ENCODE results near the gene MMP24.
"Not testable (repeated sequence)": the region's sequence is repeated elsewhere in the genome, so short reads cannot be mapped to it uniquely, and the experiment has no call there.

MMP24 gene

DNA sequence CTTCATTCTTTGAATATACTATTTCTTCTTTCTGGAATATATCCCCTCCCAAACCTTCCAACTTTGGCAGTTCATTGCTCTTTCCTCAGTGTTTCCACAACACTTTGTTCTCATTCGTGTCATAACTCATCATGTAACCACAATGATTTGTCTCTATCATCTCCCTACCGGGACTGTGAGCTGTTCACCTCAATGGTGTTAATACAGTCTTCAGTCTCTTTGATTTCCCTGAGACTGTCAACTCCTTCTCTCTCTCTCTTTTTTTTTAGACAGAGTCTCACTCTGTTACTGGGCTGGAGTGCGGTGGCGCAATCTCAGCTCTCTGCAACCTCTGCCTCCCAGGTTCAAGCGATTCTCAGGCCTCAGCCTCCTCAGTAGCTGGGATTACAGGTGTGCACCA, 2.5 kb upstream of the MMP24 start:
- DNase-seq = no peak

DNA sequence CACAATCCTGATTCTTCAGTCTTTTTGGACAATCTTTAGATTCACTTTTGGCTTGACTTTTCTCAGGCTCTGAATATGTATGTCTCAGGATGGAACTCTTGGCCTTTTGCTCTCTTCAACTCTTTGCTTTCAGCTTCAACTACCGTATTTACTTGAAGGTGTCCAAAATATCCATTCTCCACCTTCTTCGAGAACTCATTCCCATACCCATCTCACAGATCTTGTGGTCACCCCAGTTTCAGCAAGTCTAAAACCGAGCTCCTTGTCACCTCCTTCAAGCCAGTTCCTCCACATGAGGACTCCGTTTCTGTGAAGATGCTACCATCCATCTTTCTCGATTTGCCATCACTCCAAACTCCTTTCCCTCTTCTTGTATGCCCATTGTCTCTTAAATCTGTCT, 2.0 kb upstream of the MMP24 start:
- DNase-seq = no peak

DNA sequence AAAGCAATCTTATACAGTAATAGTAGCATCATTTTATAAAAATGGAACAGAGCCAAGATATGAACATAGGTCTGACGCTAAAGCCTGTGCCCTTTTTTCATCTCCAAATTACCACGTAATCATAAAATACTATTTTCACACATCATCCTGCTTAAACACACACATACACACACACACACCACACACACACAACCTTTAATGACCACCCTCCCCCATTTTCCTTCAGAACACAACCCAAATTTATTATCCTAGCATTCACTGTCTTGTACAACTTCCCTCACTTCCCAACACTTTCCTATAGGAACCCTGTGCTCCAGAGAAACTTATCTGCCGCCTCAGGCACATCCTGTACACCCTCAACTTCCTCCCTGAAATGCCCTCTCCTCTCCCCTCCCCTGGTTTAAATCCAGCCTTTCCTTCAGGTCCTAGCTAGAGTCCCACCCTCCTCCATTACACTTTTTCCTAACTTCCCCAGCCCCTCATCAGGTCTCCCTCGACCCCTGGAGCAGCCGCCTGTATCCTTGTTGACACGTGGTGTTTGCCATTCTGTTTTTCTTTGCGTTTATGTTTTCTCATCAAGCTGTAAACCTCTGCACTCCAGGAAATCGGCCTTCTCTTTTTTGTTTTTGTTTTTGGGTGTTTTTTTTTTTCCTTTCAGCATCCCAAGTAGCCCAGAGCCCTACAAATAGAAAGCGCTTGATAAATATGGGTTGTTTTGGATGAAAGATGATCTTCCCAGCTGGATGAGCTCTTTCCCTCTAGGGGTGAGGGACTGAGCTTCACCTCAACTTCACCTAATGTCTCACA, 968 bp upstream of the MMP24 start:
- no peak for DNase-seq

DNA sequence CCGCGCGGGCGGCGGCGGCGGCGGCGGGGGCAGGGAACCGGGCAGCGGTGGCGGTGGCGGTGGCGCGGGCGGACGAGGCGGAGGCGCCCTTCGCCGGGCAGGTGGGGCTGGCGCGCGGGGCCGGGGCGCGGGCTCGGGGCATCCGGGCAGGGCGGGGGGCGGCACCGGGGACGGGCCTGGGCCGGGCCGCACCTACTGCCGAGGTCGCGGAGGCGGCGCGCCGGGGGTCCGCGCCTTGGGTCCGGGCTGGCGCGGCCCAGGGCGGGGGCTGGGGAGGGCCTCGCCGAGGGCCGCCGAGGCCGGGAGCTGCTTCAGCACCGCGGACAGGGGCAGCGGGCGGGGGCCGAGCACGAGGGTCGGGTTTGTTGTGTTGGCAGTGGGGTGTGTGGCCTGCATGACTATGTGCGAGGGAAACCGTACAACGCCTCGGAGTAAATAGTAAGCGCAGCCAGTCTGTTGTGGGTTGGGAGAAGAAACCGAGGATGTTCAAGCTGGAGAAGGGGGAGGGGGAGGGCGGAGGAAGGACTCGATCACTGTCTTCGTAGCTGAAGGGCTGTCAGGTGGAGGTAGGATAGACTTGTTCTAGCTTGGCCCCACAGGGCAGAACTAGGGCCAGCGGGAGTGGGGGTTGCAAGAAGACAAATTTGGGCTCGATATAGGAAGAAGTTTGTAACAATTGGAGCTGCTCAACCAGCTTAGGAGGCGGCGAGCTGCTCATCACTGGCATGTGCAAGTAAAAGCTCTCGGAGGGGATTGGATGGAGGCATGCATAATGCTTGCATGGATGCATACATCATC, 593 bp downstream of the MMP24 start:
- peak; percentile 42 for DNase-seq

DNA sequence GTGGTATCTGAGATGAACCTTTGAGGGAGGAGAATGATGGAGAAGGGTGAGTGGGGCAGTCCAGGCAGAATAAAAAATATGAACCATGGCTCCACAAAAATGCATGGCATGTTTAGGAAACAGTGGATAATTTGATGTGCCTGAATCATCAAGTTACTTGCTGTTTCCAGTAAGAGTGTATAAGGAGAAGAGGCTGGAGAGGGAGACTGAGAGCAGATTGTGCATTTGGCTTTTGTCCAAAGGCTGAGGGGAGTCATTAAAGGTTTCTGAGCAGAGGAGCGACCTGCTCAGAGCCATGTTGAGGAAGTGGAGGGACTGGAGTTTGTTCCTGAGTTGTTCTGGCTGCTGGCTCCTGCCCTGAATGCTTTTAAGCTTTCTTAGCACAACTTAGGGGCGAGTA, 6.1 kb downstream of the MMP24 start:
- no peak for DNase-seq

DNA sequence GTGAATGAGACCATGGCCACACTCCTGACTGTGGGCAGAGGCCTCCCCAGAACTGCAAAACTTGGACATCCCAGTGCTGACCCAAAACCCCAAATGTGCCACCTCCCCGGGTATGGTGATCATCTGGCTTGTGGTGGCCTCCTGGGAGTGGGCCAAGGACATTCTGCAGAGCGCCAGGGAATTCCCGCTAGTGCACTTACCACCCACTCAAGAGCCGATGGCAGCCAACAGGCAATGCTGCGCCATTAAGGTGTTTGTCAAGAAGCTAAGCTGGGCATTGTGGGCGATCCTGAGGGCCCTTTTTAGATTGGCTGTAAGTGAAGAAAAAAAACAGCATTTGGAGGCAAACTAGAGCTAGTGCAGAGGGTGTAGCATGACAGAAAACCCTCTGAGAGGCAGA, 9.4 kb downstream of the MMP24 start:
- DNase-seq = no peak

DNA sequence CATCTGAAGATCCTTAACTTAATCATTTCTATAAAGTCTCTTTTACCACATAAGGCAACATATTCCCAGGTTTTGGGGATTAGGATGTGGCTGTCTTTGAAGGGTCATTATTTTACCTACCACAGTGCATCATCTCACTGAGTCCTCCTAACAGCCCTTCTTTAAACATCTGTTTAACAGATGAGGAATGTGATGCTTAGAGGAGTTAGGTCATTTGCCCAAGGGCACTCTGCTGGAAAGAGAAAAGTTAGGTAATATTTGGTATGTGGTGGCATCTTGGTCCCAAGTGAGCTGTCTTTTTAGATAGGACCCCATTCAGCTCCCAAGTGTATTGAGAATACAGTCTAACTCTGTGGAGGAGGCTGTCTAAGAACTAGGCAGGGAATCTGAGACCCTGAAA, 11.0 kb downstream of the MMP24 start:
- DNase-seq = no peak

DNA sequence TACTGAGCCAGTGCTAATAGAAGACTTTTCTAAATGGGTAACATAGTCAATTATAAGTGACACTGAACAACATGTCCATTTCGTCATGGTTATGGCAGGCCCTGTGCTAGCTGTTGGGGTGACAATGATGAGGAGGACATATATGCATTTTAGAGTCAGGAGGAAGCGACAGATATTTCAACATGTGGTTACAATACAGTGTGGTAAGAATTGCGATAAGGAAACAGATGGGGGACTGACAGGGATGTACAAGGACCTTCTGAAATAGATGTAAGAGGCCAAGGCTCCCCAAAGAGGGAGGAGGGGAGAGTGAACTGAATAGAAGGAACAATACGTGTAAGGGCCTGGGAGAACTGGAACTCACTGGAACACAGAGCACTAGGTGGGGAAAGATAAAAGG, 11.7 kb downstream of the MMP24 start:
- DNase-seq = no peak

DNA sequence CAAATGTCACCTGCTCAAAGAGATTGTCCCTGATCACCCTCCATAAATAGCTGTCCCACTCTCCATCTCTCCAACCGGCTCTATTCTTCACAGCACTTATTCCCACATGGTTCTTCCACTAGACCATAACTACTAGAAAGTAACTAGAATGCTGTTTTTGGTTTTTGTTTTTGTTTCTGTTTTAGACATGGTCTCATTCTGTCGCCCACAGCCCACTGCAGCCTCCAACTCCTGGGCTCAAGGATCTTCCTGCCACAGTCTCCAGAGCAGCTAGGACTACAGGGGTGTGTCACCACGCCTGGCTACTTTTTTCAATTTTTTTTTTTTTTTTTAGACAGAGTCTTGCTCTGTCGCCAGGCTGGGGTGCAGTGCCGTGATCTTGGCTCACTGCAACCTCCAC, 12.2 kb downstream of the MMP24 start:
- no peak for DNase-seq

DNA sequence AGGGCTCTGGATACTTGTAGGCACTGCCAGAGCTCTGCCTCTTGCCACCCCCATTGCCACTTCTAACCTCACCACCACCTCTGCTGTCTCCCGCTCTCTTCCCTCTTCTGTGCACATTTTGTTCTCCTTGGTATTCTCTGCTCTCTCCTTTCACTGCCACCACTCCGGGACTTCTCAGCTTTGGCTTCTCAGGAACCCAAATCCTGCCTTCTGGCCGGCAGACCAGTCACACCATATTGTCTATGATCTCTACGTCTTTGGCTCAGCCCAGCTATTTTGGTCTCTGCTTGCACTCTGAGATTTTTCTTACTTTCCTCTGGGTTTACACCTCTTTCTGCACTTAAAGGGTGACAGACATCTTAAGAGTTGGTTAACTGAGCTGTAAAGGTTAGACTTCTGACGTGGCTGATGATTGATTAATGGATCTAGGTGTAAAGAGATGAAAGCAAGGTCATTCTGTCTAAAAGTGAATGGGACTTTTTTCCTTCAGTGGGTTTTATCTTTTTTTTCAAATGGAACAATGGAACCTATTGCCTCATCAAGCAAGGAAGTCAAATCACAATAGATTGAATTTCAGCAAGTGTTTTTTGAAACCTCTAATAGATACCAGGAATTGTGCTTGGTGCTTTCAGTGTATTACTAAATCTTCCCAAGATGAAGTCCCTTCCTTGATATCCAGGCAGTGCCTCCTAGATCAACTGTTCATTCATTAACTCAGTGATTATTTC, 13.8 kb downstream of the MMP24 start:
- DNase-seq = no peak

DNA sequence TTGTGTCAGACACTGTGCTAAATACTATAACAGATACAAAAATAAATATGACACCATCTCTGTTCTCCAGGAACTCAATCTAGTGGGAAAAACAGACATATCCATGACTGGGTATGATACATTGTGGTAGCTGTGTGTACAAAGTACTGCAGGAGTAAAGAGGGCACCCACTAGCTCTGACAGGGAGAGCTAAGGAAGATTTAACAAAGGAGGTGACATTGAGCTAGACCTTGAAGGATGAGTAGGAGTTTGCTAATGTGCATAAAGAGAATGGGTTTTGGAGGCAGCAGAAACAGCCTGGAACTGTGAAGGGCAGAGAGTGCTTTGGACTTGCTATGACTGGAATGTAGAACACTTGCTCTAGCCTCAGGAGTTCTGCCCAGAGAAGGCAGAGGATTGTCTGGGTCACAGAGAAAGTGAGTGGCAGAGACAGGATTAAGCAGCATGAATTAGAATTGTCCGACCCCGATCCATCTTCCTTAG, 14.4 kb downstream of the MMP24 start:
- no peak for DNase-seq

DNA sequence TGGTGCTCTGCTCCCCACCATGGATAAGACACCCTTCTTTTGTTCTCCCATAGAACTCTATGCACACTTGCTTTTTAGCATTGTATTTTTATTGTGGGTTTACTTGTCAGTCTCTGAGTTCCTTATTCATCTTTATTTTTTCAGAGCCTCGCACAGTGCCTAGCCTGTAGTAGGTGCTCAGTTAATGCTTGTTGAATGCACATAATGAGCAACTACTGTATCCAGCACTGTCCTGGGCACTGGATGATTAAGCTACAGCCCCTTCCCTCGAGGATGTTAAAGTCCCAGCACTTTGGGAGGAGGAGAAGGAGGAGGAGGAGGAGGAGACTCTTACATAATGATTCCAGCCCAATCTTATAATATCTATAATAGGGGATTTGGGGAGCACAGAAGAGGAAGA, 16.8 kb downstream of the MMP24 start:
- DNase-seq = no peak

DNA sequence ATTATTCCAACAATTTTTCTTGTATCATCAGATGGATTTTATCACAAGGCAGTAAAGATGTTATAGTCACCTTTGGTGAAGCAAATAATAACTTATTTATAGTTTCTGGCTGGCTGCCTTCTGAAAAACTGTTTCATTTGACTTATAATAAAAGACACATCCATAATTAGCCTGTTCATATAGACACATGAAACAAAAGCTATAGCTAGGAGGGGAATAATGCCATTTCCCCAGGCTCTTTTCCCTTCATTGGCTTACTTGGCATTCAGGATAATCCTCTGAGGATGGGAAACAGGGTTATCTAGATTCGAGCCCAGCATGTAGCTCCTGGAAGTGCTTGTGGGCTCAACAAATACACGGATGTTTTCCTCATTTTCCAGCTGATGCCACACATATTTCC, 17.5 kb downstream of the MMP24 start:
- no peak for DNase-seq

DNA sequence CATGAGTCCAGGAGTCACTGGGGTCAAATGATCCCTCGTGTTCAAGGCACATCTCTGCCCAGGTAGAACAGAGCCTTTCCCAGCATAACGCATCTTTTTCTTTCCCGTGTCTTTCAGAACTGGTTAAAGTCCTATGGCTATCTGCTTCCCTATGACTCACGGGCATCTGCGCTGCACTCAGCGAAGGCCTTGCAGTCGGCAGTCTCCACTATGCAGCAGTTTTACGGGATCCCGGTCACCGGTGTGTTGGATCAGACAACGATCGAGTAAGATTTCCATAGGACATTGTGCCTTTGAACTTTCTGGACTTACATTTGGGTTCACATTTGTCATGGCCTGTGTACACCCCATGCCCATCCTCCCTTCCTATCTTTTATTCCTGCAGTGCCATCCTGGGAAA, 20.2 kb downstream of the MMP24 start:
- no peak for DNase-seq

DNA sequence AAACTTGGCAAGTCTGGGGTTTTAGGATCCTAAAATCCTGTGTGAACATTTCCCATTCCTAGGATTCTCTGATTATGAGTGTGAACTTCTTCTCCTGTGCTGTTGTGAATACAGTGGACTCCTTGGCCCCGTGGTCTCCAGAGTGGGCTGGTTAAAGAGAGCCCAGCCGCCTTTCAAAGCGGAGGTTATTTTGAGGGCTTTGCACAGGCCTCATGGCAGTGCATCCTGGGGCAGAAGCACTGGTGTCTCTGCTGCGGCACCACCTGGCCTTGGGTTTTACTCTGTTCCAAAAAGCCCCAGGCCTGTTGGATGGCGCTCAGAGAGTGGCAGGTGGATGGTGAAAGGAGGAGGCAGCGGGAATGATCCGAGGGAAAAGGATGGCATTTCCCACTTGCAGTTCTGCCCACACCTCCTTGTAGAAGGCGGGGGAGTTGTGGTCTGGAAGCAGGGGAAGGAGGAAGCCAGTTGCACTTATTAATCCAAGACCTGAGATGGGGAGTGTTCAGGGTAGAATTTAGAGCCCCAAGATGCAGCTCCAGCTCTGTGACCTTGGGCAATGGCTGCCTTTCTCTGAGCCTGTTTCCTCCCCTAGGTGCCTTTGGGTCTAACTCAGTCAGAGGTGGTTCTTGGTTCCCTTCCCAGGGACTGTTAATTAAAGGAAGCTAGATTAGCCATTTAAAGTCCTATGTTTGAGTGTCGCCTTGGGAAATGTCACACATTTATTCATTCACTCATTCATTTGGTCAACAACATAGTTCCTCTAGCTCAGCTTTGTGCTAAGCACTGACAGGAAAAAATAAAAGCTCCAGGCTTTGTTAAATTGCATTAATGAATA, 22.4 kb downstream of the MMP24 start:
- no peak for DNase-seq

DNA sequence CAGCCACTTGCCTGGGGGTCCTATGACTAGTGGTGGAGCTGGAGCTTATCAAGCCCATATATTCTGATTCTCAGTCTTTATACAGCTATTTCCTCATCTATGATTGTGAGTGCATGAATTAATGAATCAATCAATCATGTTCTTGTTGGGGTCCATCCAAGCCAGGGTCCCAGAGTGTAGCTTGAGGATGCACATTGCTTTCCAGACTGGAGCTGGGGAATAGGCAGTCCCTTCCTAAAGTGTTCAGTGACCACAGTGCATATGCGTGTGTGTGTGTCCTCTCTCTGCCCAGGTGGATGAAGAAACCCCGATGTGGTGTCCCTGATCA, 25.1 kb downstream of the MMP24 start:
- no peak for DNase-seq

DNA sequence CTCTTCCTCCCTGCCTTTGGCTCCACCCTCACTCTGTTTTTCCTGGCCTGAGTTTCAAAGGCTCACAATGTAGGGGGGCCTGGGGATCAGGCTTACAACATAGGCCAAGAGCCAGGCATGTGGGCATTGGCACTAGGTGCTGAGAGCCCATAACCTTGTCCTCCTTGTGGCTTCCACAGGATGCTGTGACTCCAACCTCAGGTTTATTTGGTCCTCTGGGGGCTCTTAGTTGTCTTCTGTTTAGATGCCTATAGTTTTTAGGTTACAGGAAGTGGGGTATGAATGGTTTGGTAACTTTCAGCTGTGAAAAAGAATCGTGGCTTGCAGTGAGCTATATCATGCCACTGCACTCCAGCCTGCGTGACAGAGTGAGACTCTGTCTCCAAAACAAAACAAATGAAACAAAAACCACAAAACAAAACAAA, 25.6 kb downstream of the MMP24 start:
- peak; percentile 58 for DNase-seq

DNA sequence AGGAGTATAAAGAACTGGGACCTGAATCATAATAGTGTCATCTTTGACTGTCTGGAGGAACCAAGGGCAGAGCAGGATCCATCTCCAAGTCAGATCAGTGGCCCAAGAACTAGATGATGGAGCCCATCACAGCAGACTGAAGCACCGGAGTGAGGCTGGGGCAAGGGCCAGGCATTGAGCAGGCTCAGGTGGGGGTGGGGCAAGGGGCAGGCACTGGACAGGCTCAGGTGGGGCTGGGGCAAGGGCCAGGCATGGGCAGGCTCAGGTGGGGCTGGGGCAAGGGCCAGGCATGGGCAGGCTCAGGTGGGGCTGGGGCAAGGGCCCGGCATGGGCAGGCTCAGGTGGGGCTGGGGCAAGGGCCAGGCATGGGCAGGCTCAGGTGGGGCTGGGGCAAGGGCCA, 26.1 kb downstream of the MMP24 start:
- not testable (repeated sequence) for DNase-seq

DNA sequence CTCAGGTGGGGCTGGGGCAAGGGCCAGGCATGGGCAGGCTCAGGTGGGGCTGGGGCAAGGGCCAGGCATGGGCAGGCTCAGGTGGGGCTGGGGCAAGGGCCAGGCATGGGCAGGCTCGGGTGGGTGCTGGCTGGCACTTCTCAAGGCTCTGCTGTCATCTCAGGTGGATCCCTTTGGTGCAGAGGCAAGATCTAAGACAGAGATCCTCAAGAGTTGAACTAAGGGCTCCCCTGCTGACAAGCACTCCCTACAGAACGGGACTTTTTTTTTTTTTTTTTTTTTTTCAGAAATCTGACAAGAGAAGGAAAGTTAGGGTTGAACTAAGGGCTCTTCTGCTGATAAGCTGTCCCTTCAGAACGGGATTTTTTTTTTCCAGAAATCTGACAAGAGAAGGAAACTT, 26.5 kb downstream of the MMP24 start:
- no peak for DNase-seq

DNA sequence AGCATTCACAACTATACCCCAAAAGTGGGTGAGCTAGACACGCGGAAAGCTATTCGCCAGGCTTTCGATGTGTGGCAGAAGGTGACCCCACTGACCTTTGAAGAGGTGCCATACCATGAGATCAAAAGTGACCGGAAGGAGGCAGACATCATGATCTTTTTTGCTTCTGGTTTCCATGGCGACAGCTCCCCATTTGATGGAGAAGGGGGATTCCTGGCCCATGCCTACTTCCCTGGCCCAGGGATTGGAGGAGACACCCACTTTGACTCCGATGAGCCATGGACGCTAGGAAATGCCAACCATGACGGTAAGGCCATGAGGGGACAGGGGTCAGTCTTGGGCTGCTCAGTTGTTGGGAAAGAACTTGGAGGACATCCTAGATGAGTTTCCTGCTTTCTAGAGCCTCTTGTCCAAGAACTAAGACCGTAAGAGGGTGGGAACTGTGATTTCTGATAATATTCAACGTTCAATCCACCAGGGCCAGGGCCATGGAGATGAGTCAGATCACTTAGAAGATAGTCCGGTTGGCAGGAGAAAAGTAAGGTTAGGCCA, 28.0 kb downstream of the MMP24 start:
- DNase-seq = no peak

DNA sequence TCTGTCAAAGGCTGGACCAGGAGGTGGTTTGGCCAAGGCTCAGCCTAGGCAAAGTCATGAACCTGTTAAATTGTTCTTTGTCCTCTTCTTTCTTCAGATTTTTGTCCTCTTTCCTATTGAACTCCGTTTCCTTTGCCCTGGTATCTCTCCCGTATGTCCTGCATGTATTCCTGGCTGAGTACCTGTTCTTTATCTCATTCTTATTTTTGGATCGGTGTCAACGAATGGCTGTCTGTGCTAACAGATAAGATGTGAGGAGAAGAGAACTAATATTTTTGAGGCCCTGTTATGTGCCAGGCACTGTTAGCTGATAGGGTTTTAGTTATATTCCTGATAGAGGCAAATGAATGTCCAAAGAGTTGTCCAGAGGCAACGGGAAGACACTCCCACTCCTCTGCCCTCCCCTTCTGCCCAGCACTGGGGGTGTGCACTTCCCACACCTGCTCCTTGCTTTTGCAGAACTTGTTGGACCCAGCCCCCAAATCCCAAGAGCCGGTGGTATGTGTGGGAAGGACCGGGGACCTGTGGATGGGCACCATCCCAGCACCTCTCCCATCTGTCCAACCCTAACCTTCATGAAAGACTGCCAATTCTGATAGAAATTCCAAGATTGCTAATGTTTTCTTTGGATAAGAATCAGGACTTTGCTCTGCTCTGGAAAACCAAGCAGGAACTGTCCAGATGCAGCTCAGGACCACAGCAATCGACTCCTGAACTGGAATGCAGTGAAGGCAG, 30.9 kb downstream of the MMP24 start:
- DNase-seq = no peak

DNA sequence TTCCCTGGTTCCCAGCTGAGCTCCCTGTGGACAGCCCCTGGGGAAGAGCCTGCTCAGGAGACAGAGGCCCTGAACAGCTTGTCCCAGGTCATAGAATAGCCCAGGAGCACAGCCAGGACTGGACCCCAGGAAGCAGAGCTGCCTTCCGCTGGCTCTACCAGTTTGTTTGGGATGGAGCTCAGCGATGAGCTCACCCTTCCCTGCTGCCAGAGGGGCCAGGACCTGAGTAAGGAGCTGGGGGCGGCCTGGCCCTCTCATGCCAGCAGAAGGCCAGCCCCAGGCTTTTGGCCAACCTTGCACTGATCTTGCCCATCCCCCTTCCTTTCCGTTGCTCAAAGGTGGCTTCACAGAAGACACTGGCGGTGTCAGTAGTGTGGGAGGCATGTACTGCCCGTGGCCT, 33.9 kb downstream of the MMP24 start:
- DNase-seq = no peak

Measured in CD4-positive, alpha-beta T cell treated with Interleukin-21 for 1 hour (primary cell).